ENCODE results near the gene GARNL3.

GARNL3 gene

DNA sequence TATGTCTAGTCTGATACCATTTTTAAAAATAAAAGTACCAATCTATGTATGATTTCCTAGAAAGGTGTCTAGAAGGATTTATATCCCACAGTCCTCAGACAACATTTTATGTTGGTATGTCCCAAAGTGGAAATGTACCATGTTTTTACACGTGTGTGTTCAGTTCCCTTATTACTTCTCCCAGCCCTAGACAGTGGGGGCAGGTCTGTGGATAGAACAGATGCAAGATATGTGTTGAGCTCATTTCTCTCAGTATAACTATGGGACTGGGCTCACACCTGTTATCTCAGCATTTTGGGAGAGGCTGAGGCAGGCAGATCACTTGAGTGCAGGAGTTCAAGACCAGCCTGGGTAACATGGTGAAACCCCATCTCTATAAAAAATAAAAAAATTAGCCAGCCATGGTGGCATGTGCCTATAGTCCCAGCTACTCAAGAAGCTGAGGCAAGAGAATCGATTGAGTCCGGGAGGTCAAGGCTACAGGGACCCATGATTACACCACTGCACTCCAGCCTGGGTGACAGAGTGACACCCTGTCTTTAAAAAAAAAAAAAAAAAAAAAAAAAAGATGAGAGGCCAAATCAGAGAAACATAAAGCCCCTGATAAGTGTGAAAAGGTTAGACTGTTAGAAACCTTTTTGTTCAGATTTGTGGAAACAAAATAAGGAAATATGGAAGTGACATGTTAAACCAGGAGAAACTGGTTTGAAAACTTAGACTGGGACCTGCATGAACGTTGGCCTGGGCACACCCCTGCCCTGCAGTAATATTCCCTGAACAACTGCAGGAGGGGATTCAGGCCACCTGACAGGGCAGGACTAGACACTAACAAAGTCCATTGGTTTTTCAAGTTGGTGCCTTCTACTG lies 125.0 kb downstream of the GARNL3 start:
- no peak for DNase-seq

DNA sequence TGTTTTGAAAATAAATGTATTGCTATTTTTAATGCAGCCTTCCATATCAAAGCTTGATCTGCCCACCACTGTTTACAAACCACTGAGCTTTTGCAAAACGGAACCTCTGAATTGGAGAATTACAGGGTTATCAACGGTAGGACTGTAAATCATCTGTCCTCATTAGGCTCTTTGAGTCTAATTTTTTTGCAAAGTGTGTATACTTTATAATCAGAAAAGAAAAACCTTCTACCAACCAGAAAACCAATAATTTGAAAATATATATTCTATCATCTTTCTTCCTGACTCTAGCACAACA lies 125.6 kb downstream of the GARNL3 start:
- no peak for DNase-seq

DNA sequence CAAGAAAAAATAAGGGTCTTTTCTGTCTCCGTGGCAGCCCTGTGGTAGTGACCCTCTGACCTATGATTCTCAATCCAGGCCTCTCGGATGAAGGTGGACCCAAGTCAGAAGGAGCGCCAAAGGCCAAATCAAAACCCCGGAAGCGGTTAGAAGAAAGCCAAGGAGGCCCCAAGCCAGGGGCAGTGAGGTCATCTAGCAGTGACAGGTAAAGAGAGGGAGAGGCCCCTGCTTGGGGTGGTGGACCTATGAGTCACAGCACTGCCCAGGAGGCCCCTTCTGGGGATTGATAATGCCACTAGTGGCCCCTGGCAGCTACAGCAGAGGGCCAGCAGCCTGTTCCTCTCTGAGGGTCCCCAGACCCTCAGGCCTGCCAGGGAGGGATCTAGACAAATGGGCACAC lies 126.0 kb downstream of the GARNL3 start:
- DNase-seq = no peak

DNA sequence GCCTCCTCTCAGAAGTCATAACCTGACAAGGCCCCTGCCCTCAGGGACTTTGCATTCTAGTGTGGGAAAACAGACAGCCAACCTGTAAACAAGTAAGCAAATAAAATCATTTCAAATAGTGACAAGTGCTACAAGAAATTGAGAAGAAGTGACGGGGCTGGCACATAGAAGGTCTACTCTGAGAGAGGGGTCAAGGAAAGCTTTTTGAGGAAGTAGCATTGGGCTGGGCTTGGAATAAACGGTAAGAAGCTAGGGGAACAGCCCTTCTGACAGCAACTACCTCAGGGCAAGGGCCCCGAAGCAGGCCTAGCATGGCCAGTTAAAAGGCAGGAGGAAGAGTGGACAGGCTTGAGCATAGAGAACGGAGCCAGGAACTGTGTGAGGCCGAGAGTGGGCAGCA lies 127.6 kb downstream of the GARNL3 start:
- no peak for DNase-seq

DNA sequence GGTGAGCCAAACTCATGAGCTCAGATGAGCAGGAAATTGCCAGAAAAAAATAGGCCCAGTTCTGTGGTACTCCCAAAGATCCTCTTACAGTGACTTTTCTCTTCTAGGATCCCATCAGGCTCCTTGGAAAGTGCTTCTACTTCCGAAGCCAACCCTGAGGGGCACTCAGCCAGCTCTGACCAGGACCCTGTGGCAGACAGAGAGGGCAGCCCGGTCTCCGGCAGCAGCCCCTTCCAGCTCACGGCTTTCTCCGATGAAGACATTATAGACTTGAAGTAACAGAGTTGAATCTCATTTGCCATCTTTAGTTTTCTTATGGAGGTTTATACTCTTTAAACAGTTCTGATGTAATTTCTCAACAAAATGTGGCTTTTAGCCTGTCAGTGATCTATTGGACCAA lies 128.4 kb downstream of the GARNL3 start:
- DNase-seq = no peak

DNA sequence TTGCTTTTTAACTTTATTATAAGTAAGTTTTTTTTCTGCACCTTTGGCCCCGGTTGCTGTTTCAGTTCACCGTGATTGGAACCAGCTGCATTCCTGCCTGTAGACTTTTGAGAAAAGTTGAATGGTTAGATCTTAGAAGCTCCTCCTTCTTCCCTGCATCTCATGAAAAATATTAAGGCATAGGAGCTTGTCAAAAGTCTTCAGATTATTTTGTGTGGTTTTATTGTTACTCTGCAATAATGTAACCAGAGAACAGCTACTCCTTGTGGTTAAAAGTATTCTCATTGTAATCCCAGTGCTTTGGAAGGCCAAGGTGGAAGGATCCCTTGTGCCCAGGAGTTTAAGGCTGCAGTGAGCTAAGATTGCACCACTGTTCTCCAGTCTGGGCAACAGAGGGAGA lies 129.1 kb downstream of the GARNL3 start:
- DNase-seq = no peak

DNA sequence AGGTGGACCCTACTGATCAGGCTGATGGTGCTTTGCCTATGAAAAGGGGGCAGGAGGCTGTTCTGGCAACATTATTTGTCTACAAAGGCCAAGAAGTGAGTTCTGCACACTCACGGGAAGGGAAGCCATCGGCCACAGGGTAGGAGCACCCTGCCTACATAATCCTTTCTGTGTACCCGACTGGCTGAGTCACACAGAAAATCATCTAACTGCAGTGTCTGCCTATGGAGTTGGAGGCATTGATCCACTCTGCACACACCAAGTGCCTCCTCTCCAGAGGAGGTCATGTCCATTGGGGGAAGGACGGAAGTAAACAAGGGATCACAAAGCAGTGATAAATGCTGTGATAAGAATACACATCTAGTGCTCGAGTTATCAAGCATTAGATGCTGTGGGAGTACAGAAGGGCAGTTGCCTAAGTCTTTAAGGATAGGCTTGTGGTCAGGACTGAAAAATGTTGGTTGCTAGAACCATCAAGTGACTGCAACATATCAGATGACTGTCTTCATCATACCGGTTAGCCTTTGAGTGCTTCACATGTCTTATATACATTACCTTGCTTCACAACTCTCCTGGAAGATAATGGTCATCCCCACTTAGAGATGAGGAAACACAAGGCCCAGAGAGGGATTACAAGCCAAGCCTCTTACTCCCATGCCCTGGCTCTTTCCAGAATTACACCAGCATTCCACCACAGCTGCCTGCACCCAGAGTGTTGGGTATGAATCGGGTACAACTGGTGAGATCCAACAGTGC lies 131.1 kb downstream of the GARNL3 start:
- peak in 1 of 2 donors; percentile 37 for DNase-seq

DNA sequence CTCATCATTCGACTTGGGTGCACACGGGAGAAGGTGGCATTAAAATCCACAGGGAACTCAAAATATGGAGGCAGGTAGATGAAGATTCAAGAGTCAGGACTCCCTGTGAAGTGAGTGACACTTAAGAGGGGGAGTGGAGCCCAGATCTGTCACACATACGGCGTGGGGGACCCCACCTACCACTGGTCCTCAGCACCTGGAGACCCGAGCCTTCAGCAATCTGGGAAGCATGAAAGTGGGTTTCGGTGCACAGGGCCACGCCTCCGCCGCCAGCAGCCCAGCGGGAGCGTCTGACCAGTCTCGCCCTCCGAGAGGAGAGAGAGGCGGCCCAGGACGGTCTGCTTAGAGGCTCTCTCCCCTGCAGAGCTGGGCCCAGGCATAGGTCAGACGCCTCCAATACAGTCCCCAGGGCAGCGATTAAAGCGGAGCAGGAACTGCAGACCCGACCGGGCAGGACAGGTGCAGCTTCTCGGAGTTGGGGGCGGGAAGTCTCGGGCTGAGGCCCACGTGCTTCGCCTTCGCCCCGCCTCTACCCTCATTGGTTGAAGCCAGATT lies 131.8 kb downstream of the GARNL3 start:
- DNase-seq = no peak

DNA sequence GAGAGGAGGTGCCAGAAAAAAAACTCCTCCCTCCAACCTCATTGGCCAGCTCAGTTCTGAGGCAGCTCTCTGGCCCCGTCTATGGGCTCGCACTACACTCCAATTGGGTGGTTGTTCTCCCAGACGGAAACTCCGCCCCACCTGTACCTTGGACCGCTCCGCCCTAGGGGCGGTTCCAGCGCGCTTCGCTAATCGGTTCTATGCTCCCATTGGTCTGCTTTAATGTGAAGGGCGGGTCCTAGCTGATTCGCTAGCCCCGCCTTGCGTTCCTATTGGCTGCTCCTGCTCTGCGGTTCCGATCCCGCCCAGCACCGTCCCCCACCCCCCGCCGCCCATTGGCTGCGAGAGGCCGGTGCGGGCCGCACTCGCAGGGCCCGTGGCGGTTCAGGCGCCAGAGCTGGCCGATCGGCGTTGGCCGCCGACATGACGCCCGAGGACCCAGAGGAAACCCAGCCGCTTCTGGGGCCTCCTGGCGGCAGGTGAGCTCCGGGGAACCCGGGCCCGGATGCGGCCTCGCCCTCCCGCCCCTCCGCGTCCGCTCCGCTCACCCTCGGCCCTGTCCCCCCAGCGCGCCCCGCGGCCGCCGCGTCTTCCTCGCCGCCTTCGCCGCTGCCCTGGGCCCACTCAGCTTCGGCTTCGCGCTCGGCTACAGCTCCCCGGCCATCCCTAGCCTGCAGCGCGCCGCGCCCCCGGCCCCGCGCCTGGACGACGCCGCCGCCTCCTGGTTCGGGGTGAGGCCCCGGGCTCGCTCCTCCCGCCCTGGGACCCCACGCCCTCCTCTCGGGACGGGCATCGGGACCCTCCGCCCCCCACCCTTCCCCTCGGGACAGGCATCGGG lies 132.5 kb downstream of the GARNL3 start, which contains the start of gene SLC2A8:
Gene SLC2A8 (plus strand): TSS at position 362 of the 838 bp plus-strand sequence. CDS start 62 bp downstream, at position 424.
- peak; percentile 99 to 100 for DNase-seq

DNA sequence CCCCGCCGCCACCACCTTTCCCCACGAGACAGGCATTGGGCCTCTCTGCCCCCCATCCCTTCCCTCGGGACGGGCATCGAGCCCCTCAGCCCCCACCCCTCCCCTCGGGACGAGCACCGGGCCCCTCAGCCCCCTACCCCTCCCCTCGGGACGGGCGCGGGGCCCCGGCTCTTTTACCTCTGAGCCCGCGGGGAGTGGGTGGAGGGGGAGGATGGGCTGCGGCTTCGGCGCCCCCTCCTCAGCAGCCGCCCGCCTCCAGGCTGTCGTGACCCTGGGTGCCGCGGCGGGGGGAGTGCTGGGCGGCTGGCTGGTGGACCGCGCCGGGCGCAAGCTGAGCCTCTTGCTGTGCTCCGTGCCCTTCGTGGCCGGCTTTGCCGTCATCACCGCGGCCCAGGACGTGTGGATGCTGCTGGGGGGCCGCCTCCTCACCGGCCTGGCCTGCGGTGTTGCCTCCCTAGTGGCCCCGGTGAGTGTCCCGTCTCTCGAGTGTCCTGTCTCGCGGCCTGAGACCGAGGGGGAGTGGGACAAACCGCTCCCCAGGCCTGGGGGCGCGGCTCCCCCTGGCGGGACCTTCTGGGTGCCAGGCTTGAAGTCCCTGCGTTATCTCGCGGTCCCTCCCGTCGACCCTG lies 133.2 kb downstream of the GARNL3 start:
- DNase-seq = peak; percentile 10 to 15

DNA sequence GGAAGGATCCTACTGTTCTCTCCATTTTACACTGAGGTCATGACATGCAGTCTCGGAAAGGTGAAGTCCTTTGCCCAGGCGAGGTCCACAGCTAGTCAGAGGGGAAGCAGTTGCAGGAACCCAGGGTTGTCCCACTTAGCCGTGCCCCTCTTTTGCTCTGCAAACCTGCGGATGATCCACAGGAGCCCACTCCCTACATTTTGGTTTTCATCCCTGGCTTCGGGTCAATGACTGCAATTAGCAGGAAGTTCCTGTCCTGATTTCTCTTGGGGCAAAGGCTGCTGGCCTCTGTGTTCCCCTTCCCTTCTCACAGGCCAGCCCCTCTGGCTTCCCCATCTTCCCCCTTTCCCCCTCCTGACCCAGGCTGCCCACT lies 133.7 kb downstream of the GARNL3 start:
- no peak for DNase-seq

DNA sequence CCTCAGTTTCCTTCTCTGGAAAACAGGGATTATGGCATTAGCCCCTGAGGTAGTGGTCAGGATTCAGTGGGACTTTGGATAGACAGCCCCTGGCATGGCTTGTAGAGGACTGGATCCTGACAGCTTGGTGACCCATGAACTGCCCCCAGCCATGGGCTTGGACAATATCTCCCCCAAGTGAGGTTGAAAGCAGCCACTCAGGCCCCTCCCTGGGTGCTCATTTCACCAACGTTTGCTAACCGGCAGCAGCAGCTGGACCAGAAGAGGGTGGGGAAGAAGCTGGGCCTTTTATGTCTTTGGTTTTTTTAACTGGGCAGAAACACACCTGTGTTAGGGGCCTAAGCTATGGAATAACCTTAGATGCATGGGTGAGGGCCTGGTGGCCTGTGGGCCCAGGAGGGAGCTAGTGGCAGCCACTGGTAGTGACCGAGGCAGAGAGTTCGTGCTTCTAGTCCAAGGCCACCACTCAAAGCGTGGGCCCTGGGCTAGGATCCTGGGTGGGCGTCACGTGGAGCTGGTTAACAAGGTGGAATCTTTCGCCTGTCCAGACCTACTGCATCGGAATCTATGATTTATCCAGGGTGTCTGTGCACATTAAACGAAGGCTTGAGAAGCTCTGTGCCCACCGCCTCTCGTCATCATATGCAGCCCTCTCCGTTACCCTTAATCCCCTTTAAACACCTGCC lies 134.3 kb downstream of the GARNL3 start:
- DNase-seq = no peak

DNA sequence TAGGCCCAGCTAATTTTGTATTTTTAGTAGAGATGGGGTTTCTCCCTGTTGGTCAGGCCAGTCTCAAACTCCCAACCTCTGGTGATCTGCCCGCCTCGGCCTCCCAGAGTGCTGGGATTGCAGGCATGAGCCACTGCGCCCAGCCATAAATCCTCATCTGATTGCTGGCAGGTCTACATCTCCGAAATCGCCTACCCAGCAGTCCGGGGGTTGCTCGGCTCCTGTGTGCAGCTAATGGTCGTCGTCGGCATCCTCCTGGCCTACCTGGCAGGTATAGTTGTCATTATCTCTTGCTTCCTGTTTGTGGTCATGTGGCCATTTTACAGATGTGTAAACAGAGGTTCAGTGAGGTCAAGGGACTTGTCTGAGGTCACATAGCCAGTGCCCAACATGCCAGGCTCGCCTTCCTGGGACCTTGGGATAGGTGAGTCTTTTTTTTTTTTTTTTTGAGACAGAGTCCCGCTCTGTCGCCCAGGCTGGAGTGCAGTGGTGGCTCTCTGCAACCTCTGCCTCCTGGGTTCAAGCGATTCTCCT lies 135.2 kb downstream of the GARNL3 start:
- DNase-seq = no peak

DNA sequence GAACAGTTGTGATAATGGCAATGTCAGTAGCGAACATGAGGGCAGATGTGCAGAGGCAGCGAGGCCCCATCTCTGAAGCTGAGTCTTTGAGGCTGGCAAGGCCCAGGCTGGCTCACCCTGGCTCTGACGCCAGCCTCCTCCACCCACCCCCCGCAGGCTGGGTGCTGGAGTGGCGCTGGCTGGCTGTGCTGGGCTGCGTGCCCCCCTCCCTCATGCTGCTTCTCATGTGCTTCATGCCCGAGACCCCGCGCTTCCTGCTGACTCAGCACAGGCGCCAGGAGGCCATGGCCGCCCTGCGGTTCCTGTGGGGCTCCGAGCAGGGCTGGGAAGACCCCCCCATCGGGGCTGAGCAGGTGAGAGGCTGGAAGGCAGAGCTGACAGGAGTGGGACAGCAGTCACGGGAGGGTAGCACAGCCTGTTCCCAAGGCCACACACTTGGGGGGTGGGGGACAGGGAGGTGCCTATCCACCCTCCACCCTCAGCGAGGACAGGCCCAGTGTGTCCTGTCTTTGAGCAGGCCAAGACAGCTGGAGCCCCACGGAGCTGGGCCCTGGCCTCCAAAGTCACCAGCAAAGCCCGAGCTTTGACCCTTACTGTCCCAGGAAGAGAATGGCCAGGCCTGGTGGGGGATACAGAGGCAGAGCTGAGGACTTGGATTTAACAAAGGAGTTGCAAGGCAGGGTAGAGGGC lies 138.0 kb downstream of the GARNL3 start:
- DNase-seq = no peak

DNA sequence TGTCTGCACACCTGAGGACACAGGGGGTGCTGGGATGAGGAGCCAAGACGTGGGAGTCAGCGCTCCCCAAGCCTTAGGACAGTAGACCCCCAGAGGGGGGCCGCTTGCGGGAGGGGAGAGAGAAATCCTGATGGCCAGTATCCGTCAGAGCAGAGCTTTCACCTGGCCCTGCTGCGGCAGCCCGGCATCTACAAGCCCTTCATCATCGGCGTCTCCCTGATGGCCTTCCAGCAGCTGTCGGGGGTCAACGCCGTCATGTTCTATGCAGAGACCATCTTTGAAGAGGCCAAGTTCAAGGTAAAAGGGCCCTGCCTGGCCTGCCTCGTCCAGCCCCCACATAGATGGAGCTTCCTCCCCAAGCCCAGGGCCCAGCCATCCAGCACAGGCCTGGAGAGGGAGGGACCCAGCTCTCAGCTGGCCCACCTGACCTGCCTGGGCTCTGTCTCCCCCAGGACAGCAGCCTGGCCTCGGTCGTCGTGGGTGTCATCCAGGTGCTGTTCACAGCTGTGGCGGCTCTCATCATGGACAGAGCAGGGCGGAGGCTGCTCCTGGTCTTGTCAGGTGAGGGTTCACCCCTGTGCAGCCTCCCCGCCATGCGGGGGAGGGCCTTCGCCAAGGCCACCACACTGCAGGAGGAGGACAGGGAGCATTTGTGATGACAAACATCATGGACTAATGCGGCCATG lies 139.1 kb downstream of the GARNL3 start:
- DNase-seq = no peak

DNA sequence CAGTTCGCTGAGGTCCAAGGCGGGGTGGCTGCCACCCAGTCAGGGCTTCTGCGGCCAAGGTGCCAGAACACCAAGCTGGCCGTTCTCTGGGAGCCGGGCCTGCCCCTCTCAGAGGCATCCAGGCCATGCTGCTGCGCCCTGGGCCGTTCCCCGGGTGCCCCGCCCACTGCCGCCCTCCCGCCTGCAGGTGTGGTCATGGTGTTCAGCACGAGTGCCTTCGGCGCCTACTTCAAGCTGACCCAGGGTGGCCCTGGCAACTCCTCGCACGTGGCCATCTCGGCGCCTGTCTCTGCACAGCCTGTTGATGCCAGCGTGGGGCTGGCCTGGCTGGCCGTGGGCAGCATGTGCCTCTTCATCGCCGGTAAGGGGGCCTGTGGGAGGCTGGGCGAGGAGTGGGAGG lies 140.1 kb downstream of the GARNL3 start:
- DNase-seq = no peak

DNA sequence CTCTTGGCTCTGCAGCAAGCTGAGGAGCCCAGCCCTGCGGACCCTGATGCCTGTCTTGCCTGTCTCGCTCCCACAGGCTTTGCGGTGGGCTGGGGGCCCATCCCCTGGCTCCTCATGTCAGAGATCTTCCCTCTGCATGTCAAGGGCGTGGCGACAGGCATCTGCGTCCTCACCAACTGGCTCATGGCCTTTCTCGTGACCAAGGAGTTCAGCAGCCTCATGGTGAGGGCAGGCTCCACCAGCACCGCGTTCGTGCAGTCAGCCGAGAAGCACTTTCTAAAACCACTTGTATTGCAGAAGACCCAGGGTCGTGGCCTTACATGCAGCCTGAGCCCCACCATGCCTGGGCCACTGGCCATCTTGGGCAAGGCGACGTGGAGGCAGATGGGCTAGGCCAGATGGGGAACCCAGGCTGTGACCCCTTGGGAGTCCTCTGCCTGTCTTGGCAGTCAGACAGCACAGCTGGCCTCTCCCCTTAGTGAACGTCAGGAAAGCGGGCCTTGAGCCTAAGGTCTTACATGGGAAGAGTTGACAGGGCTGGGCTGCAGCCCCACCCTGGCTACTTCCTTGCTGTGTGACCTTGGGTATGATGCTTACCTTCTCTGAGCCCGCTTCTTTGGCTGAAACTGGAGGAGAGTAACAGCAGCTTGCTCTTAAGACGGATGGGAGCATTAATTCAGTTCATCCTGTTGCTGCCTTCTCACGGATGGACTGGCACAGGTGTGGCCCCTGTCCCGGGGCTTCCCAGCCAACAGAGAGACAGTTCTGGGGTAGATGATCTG lies 141.0 kb downstream of the GARNL3 start:
- no peak for DNase-seq

DNA sequence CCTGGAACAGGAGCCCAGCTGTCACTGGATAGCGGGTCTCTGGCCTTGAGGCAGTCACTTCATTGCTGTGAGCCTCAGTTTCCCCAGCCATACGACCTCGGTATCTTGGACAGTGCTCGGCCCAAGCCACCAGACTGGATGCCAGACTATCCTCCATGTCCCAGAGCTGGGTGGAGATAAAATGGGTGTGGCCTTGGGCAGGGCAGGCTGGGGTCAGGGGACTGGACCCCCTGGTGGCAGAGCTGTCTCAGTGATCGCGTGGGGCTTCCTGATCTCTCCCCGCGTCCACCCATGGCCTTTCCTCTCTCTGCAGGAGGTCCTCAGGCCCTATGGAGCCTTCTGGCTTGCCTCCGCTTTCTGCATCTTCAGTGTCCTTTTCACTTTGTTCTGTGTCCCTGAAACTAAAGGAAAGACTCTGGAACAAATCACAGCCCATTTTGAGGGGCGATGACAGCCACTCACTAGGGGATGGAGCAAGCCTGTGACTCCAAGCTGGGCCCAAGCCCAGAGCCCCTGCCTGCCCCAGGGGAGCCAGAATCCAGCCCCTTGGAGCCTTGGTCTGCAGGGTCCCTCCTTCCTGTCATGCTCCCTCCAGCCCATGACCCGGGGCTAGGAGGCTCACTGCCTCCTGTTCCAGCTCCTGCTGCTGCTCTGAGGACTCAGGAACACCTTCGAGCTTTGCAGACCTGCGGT lies 142.4 kb downstream of the GARNL3 start:
- DNase-seq = no peak

DNA sequence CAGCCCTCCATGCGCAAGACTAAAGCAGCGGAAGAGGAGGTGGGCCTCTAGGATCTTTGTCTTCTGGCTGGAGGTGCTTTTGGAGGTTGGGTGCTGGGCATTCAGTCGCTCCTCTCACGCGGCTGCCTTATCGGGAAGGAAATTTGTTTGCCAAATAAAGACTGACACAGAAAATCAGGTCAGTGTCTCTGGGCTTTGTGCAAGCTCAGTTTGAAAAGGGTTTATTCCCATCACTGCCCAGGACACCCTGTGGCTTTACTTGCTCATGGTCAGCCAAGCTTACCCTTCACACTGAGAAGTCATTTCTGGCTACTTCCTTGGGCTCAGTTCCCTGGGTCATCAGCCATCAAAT lies 142.9 kb downstream of the GARNL3 start:
- DNase-seq = no peak

Measured in inflammatory macrophage treated with lipopolysaccharide for 1 hour (primary cell).